Tibial nerve (tissue), 4 donors: Measurements from ENCODE around the gene HOXB7.

ENCODE experiments used
- EP300 ChIP-seq, 2 donors: sonication (generic); formaldehyde crosslinking; IDR thresholded peaks; one replicate each; pipeline ENCODE4 v1.6.1; 2017; ENCODE audit warnings: antibody characterized with exemption in 2 of 2, mild to moderate bottlenecking in 1 of 2
- POLR2A ChIP-seq, 2 donors: fragments of 450-650 bp; IDR thresholded peaks; one replicate each; pipeline ENCODE4 v1.6.1; 2017; ENCODE audit warnings: antibody characterized with exemption in 2 of 2, mild to moderate bottlenecking in 2 of 2, moderate library complexity in 2 of 2
- TF ChIP-seq, protein P1 (sequence below), 5 experiments: fragments of 200-600 bp in 3 of 5; fragments of 450-650 bp in 2 of 5; sonication (generic) in 3 of 5; IDR thresholded peaks; one replicate each; pipeline ENCODE4 v1.5.1; 2016 to 2019; ENCODE audit warnings: antibody characterized with exemption in 5 of 5, mild to moderate bottlenecking in 3 of 5, moderate library complexity in 2 of 5

DNA sequence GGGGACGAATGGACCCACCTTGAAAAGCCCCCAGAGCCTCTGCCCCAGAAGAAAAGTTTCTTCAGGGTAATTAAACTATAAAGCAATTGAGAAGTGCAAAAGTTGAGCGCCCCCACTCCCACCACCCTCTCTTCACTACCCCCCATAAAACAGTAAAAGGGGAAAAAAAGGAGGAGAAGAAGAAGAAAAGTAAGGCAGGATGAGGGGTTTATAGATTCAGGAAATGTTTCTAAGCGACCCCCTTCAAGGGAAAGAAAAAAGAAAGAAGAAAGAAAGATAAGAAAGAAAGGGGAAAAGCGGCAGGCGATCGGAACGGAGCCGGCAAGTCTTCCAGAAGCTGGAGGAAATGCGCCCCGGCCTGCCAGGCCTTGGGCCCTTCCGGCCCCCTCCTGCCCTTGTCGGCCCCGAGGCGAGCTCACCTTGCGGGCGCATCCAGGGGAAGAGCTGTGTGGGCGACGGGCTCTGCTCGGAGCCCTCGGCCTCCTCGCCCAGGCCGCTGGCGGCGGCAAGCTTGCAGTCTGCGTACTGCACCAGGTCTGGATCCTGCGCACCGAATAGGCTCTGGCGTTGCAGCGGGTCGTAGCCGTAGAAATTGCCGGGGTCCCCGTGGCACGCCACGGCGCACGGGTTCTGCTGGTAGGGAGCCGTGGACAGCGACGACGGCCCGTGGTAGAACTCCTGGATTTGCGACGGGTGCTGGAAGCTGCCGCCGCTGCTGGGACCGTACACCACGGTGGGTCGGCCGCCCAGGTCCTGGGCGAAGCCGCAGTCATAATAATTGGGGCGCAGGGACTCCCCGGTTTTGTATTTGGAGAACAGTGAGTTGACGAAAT is 3.3 kb upstream of the HOXB7 start:
- TF ChIP-seq EP300 (IDR thresholded peaks at IDR 0.05) (no peak), POLR2A (IDR thresholded peaks at IDR 0.05) (no peak)
- TF ChIP-seq, protein P1, sequence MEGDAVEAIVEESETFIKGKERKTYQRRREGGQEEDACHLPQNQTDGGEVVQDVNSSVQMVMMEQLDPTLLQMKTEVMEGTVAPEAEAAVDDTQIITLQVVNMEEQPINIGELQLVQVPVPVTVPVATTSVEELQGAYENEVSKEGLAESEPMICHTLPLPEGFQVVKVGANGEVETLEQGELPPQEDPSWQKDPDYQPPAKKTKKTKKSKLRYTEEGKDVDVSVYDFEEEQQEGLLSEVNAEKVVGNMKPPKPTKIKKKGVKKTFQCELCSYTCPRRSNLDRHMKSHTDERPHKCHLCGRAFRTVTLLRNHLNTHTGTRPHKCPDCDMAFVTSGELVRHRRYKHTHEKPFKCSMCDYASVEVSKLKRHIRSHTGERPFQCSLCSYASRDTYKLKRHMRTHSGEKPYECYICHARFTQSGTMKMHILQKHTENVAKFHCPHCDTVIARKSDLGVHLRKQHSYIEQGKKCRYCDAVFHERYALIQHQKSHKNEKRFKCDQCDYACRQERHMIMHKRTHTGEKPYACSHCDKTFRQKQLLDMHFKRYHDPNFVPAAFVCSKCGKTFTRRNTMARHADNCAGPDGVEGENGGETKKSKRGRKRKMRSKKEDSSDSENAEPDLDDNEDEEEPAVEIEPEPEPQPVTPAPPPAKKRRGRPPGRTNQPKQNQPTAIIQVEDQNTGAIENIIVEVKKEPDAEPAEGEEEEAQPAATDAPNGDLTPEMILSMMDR (IDR thresholded peaks at IDR 0.05): no peak
